GM21723 (cell line): ENCODE data around the gene LACTB.
"Not testable (repeated sequence)": the region's sequence is repeated elsewhere in the genome, so short reads cannot be mapped to it uniquely, and the experiment has no call there.

Source experiments
- ATAC-seq: cut with Tn5 transposase; IDR thresholded peaks from one replicate; pipeline ENCODE4 v1.9.1; 2021; ENCODE audit warnings: mild to moderate bottlenecking, moderate library complexity; ENCODE audit not compliant: unreplicated experiment

Gene LACTB

DNA sequence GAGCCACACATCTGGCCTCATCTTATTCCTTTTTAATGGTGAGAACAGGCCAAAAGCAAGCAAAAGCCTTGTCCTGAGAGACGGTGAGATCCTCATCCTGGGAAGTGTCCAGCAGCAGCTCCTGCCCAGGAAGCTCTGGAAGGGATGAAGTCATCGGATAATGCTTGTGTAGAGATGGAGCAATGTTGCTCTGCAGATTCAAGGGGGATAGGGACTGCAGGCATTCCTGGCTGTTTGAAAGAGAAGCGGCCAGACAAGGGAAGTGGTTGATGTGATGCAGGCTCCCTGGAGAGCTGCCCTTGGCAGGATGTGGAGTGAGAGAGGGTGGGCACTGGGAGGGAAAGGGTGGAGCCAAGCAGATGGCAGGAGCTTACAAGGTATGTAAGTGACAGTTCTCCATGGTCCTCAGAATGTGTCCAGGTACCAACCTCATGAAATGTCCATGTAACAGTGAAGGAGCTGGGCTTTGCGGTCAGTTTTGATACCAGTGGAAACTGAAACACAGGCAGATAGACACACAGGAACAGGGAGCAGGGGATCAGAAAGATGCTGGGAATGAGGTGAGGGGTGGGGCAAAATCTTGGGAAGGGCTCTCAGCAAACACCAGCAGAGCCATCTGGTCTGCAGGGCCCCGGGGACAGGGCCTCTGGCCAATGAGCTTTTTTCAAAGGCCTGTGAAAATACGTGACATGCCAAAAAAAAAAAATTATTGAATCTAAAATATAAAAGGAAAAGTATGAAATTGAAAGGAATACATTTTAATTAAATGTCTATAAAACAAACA, 32.2 kb upstream of the LACTB start:
- ATAC-seq: no peak

DNA sequence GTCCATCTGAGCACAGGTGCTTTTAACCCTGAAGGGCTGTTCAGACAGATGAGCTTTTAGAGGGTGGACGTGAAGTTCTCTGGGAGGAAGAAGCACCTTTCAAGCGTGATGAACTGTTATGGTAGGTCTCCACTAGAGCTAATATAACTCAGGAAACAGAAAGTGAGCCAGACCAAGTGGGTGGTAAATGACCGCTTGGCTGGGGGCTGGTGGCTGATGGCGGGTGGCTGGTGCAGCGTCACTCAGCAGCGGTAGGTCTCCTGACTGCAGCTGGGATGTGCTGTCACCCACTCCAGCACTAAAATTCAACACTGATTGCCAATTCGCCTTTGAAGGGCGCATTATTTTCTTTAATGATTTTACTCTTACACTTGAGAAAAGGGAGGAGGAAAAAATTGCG, 31.2 kb upstream of the LACTB start:
- ATAC-seq: no peak

GRCh38 chr15:63090887-63091286, 30.8 kb upstream of the LACTB start:
- ATAC-seq: no peak

DNA sequence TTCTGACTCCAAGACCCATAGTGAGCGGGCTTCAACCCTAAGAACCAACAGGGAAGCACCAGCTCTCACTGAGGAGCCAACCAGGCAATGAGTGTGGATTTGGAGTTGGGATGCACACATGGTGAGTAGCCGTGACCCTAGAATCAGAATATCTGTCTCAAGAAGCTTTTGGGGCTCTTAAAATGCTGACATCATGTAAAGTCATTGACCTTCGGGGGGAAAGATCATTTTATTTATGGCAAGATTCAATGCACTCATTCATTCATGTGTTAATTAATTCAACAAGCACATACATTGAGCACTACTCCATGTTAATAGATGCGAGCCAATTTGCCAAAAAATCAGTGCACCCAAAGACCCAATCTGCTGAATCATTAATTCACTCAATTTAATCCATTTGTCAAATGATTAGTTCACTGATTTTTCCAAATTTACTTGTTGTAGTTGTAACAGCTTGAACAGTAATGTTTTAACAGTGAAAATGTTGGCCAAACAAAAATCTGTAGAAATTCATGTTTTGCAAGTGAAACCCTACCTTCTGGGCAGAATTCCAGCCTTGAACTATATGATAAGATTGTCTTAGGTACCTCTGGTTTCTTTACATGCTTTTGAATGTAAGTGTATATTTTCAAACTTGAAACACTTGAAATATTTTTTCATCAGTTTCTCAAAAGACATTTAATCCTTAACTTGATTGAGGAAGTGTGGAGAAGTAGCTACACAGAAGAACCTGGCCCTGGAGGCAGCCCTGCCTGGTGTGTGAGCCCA, 29.8 kb upstream of the LACTB start:
- ATAC-seq: no peak

GRCh38 chr15:63093486-63094205, 28.0 kb upstream of the LACTB start:
- no peak for ATAC-seq

- ATAC-seq: no peak
These were observed 27.1 kb upstream of the LACTB start for GRCh38 chr15:63094495-63094931.

DNA sequence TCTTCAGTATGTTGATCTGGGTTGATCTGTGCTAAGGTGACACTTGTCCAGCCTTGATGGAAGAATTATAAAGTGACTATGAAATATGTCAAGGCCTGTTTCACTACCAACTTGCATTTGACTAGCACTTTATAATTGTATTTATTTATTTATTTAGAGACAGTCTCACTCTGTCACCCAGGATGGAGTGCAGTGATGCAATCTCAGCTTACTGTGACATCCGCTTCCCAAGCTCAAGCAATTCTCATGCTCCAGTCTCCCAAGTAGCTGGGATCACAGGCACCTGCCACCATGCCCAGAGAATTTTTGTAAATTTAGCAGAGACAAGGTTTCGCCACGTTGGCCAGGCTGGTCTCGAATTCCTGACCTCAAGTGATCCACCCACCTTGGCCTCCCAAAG, 25.5 kb upstream of the LACTB start:
- no peak for ATAC-seq

DNA sequence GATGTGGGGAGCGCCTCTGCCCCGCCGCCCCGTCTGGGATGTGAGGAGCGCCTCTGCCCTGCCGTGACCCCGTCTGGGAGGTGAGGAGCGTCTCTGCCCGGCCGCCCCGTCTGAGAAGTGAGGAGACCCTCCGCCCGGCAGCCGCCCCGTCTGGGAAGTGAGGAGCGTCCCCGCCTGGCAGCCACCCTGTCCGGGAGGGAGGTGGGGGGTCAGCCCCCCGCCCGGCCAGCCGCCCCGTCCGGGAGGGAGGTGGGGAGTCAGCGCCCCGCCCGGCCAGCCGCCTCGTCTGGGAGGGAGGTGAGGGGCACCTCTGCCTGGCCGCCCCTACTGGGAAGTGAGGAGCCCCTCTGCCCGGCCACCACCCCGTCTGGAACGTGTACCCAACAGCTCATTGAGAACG, 22.8 kb upstream of the LACTB start:
- ATAC-seq: not testable (repeated sequence)

- not testable (repeated sequence) for ATAC-seq
These were observed 22.1 kb upstream of the LACTB start for GRCh38 chr15:63099581-63099980.

GRCh38 chr15:63103416-63103815, 18.2 kb upstream of the LACTB start:
- ATAC-seq: no peak

DNA sequence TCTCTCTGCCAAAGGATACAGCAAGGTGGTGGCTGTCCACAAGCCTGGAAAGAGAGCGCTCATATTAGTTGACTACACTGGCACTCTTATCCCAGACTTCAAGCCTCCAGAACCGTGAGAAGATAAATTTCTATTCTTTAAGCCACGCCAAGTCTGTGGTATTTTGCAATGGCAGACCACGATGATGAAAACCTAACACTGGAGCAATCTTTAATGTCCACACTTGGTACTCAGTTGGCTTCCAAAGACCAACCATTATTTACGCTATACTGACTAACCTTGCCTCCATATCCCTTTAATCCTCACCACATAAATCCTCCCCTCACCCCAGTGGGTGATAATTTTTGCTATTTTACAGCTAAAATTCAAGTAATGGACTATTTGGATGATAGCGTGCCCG, 16.9 kb upstream of the LACTB start:
- ATAC-seq: no peak

GRCh38 chr15:63105354-63105753, 16.3 kb upstream of the LACTB start:
- ATAC-seq: not testable (repeated sequence)

- ATAC-seq: no peak
These were observed 13.6 kb upstream of the LACTB start for GRCh38 chr15:63107895-63108546.

- ATAC-seq: no peak
These were observed 12.2 kb upstream of the LACTB start for GRCh38 chr15:63109498-63109897.

DNA sequence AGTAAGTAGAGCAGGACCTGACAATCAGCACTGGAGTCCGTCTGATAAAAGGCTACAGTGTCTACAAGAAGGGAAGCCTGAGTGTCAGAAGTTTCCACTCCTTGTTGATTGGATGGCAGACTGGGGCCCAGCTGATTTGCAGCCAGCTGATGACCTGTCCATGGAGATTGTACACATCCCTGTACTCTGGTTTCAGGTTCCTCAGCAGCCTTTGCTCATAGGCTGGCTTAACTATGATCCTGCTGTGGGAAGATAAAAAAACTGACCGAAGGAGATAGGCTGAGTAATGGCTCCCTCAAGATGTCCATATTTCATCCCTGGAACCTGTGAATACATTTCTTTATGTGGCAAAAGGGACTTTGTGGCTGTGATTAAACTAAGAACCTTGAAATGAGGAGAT, 11.7 kb upstream of the LACTB start:
- ATAC-seq: no peak

DNA sequence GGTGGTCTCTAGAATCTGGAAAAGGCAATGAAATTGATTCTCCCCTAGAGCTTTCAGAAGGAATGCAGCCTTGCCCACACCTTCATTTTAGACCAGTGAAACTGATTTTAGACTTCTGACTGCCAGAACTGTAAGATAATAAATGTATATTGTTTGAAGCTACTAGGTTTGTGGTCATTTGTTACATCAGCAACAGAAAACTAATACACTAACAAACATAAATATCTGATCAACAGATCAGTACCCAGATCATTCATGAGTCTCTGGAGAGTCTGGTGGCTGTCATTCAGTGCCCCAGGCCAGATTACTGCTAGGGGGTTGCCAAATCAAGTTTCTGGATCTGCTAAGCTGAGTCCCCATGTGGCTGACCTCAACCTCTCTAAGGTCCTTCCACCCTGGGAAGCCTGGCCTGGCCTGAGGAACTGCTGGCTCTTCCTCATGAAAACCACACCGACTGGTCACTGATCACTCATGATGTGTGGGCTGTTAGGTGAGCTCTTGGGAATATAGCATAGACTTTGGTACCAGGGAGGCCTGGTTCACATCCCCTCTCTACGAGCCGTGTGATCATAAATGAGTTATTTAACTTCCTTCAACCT, 11.1 kb upstream of the LACTB start:
- no peak for ATAC-seq

DNA sequence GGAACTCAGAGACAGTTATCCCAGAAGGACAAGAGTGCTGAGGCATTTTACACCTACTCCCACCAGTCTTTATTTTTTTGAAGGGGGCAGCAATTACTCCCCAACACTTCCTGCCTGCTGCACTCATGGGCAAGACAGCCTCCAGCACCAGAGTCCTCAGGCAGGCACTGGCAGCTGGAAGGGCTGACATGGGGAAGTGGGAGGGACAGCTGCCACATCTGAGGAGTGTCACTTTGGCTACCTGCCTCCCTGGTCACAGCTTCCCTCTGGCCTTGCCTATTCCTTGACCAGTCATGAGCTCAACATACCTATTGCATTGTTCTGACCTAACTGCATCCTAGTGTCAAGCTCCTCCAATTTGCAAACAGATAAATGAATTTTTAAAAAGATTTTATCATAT, 10.2 kb upstream of the LACTB start:
- ATAC-seq: no peak

DNA sequence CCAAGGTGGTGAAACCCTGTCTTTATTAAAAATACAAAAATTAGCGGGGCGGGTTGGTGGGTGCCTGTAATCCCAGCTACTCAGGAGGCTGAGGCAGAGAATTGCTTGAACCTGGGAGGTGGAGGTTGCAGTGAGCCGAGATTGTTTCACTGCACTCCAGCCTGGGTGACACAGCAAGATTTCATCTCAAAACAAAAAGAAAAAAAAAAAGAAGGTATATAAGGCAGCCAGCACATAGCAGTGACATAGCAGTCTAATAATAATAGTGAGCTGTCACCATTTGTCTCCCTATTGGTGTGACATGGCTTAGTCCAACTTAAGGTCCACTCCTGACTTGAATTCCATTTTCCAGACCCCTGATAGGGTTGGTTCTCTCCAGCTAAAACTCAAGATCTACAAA, 8.8 kb upstream of the LACTB start:
- ATAC-seq: no peak

- no peak for ATAC-seq
These were observed 7.2 kb upstream of the LACTB start for GRCh38 chr15:63114465-63114864.

- ATAC-seq: no peak
These were observed 2.8 kb upstream of the LACTB start for GRCh38 chr15:63118854-63119253.
